ENCODE measurements around the gene CERS5. TPM values are rescaled to one million over a fixed set of nuclear protein-coding genes. Genes with fewer than 3 reads are reported as not detected.

The CERS5 gene
- total and polyA plus RNA-seq, 4 donors: 6.9 to 16.2 (median 8.2) TPM

- 8% methylated on average over 8 of the region's 8 CpGs for WGBS
- Histone ChIP-seq H3K4me1 (ENCODE audit: control insufficient read depth in 4 of 4, insufficient read depth in 4 of 4, low read length in 3 of 4) (peaks cover 0 to 24% (median 9%) of the 10 kb centered on the region in 4 donors), H3K4me3 (ENCODE audit: low read depth in 1 of 3, low read length in 3 of 3) (peak overlapping the region; percentile 53 to 92 (median 92)), H3K27me3 (ENCODE audit: control insufficient read depth in 4 of 4, insufficient read depth in 4 of 4, low read length in 3 of 4) (no peaks in the 10 kb centered on the region), H3K9ac (ENCODE audit: low read depth in 1 of 2, low read length in 2 of 2) (peak overlapping the region in 1 of 2 donors; percentile 85), H3K9me3 (ENCODE audit: control insufficient read depth in 4 of 4, low read length in 3 of 4) (no peaks in the 10 kb centered on the region), H3K27ac (ENCODE audit: low read depth in 1 of 2, low read length in 2 of 2) (peak overlapping the region; percentile 82 to 88), H3K36me3 (ENCODE audit: control insufficient read depth in 4 of 4, insufficient read depth in 3 of 4, low read depth in 1 of 4, low read length in 3 of 4) (peaks cover 7 to 35% (median 22%) of the 10 kb centered on the region in 4 donors)
- no peak for TF ChIP-seq JUND (IDR thresholded peaks at IDR 0.05)
- no peak for TF ChIP-seq NR2F2 (IDR thresholded peaks at IDR 0.05)
- TF ChIP-seq HNF4A (conservative IDR thresholded peaks at IDR 0.05): no peak
- TF ChIP-seq CTCF (IDR thresholded peaks at IDR 0.05; ENCODE audit: low read depth, low read length, missing input control): no peak
- TF ChIP-seq REST (IDR thresholded peaks at IDR 0.05): no peak
- no peak for TF ChIP-seq TAF1 (conservative IDR thresholded peaks at IDR 0.05)
- no peak for TF ChIP-seq SP1 (IDR thresholded peaks at IDR 0.05)
- TF ChIP-seq, protein P1, sequence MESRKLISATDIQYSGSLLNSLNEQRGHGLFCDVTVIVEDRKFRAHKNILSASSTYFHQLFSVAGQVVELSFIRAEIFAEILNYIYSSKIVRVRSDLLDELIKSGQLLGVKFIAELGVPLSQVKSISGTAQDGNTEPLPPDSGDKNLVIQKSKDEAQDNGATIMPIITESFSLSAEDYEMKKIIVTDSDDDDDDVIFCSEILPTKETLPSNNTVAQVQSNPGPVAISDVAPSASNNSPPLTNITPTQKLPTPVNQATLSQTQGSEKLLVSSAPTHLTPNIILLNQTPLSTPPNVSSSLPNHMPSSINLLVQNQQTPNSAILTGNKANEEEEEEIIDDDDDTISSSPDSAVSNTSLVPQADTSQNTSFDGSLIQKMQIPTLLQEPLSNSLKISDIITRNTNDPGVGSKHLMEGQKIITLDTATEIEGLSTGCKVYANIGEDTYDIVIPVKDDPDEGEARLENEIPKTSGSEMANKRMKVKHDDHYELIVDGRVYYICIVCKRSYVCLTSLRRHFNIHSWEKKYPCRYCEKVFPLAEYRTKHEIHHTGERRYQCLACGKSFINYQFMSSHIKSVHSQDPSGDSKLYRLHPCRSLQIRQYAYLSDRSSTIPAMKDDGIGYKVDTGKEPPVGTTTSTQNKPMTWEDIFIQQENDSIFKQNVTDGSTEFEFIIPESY (IDR thresholded peaks at IDR 0.05): no peak
- TF ChIP-seq RXRA (IDR thresholded peaks at IDR 0.05): no peak
- DNase-seq (ENCODE audit: low spot score): no peak
Measured at GRCh38 chr12:50085615-50086072, 81.5 kb downstream of the CERS5 start.

DNA sequence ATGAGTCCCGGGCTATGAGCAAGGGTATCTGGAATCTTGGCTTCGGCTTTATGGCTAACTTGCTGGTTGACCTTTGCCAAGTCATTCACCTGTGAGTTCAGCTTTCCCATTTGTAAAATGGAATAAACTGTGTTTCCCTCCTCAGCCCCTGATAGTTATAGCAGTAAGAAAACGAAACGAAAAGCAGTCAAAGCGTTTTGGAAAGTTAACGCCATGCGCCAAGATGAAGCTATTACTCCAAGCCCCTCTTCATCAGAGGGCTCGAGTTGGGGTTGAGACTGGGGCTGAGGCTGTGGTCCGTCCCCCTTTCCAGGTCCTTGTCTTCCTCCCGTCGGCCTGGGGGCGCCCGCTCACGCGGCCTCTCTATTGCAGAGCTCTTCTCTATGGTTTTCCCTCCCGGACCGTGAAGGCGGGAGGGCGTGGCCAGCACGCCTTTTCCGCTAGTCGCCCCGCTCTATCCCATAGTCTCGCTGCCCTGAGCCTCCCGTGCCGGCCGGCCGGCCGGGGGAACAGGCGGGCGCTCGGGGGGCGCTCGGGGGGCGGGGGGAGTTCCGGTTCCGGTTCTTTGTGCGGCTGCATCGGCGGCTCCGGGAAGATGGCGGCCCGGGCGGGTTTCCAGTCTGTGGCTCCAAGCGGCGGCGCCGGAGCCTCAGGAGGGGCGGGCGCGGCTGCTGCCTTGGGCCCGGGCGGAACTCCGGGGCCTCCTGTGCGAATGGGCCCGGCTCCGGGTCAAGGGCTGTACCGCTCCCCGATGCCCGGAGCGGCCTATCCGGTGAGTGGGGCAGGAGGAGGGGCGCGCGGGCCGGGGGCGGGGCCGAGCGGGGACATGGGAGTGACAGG lies 82.2 kb downstream of the CERS5 start, which contains the start of gene SMARCD1:
TSS of gene SMARCD1 (plus strand) at position 568 of the 840 bp plus-strand sequence. CDS start at position 596, 28 bp downstream.
- Histone ChIP-seq H3K36me3 (ENCODE audit: control insufficient read depth in 4 of 4, insufficient read depth in 3 of 4, low read depth in 1 of 4, low read length in 3 of 4) (peaks cover 3 to 30% (median 17%) of the 10 kb centered on the region in 4 donors), H3K9ac (ENCODE audit: low read depth in 1 of 2, low read length in 2 of 2) (peak within 1 kb of the TSS; percentile 53 to 85), H3K27me3 (ENCODE audit: control insufficient read depth in 4 of 4, insufficient read depth in 4 of 4, low read length in 3 of 4) (no peaks in the 10 kb centered on the region), H3K27ac (ENCODE audit: low read depth in 1 of 2, low read length in 2 of 2) (peak within 1 kb of the TSS; percentile 82 to 88), H3K4me1 (ENCODE audit: control insufficient read depth in 4 of 4, insufficient read depth in 4 of 4, low read length in 3 of 4) (peaks cover 0 to 24% (median 9%) of the 10 kb centered on the region in 4 donors), H3K9me3 (ENCODE audit: control insufficient read depth in 4 of 4, low read length in 3 of 4) (no peaks in the 10 kb centered on the region), H3K4me3 (ENCODE audit: low read depth in 1 of 3, low read length in 3 of 3) (peak within 1 kb of the TSS; percentile 53 to 92 (median 92))
- peak; percentile 89 for DNase-seq (ENCODE audit: low spot score)
- under 1% methylated on average over 69 of the region's 69 CpGs for WGBS
- TF ChIP-seq, protein P2, sequence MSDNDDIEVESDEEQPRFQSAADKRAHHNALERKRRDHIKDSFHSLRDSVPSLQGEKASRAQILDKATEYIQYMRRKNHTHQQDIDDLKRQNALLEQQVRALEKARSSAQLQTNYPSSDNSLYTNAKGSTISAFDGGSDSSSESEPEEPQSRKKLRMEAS (IDR thresholded peaks at IDR 0.05): no peak
- no peak for TF ChIP-seq HNF4G (IDR thresholded peaks at IDR 0.05)
- TF ChIP-seq NR2F2 (IDR thresholded peaks at IDR 0.05): peak; percentile 74
- TF ChIP-seq REST (IDR thresholded peaks at IDR 0.05): no peak
- peak; percentile 67 for TF ChIP-seq SP1 (IDR thresholded peaks at IDR 0.05)
- peak in 1 of 2 donors; percentile 34 for TF ChIP-seq HNF4A (conservative IDR thresholded peaks at IDR 0.05)
- peak in 1 of 2 donors; percentile 32 for TF ChIP-seq JUND (IDR thresholded peaks at IDR 0.05)
- TF ChIP-seq YY1 (IDR thresholded peaks at IDR 0.05): peak; percentile 93
- peak; percentile 29 for TF ChIP-seq FOXA1 (IDR thresholded peaks at IDR 0.05)
- TF ChIP-seq CTCF (IDR thresholded peaks at IDR 0.05; ENCODE audit: low read depth, low read length, missing input control): no peak
- TF ChIP-seq EGR1 (IDR thresholded peaks at IDR 0.05; ENCODE audit: low read depth in 2 of 2): no peak
- peak; percentile 38 to 50 for TF ChIP-seq RAD21 (IDR thresholded peaks at IDR 0.05)
- peak; percentile 51 to 69 for TF ChIP-seq RXRA (IDR thresholded peaks at IDR 0.05)

Measured in liver (tissue), 9 donors.